MM.1S (cell line): ENCODE results near the gene ISG15.
A peak's percentile ranks its signal among the peaks of the same experiment; 100 is the strongest.

Experiments used
- DNase-seq: peaks from one replicate; pipeline ENCODE4 v3.0.0-alpha.2; 2015
- H2AFZ ChIP-seq: fragments of 300-600 bp; sonication (generic); 2 replicates; pipeline ENCODE4 v1.6.0; 2016; ENCODE audit warnings: antibody characterized with exemption, low read length
- H3F3A ChIP-seq: fragments of 300-600 bp; sonication (generic); 2 replicates; pipeline ENCODE4 v1.6.1; 2016; ENCODE audit warnings: mild to moderate bottlenecking, antibody characterized with exemption, low read length, moderate library complexity, mixed read lengths; ENCODE audit not compliant: insufficient read depth
- H3K27ac ChIP-seq: fragments of 300-600 bp; sonication (generic); 2 replicates; pipeline ENCODE4 v1.5.1; 2016; ENCODE audit warnings: mild to moderate bottlenecking, low read length
- H3K27me3 ChIP-seq: fragments of 300-600 bp; sonication (generic); replicated peaks from 2 replicates; pipeline ENCODE4 v1.6.0; 2016; ENCODE audit warnings: low read length; ENCODE audit not compliant: insufficient read depth
- H3K36me3 ChIP-seq: fragments of 300-600 bp; sonication (generic); replicated peaks from 2 replicates; pipeline ENCODE4 v1.6.1; 2016; ENCODE audit warnings: mild to moderate bottlenecking, low read length, mixed read lengths; ENCODE audit not compliant: insufficient read depth
- H3K4me1 ChIP-seq: fragments of 300-600 bp; sonication (generic); 2 replicates; pipeline ENCODE4 v1.6.1; 2016; ENCODE audit warnings: low read length, mixed read lengths
- H3K4me2 ChIP-seq: fragments of 300-600 bp; sonication (generic); 2 replicates; pipeline ENCODE4 v1.6.0; 2016; ENCODE audit warnings: low read depth, low read length
- H3K4me3 ChIP-seq: fragments of 300-600 bp; sonication (generic); 2 replicates; pipeline ENCODE4 v1.5.1; 2016; ENCODE audit warnings: low read length, mixed read lengths
- H3K79me2 ChIP-seq: fragments of 300-600 bp; sonication (generic); 2 replicates; pipeline ENCODE4 v1.6.1; 2016; ENCODE audit warnings: mixed run types, low read length, mixed read lengths
- H3K9ac ChIP-seq: fragments of 300-600 bp; sonication (generic); 2 replicates; pipeline ENCODE4 v1.6.1; 2016; ENCODE audit warnings: low read length, mixed read lengths
- H3K9me2 ChIP-seq: fragments of 300-600 bp; sonication (generic); replicated peaks from 2 replicates; pipeline ENCODE4 v1.6.1; 2016; ENCODE audit warnings: mild to moderate bottlenecking, low read length, mixed read lengths; ENCODE audit not compliant: insufficient read depth
- H3K9me3 ChIP-seq: fragments of 300-600 bp; sonication (generic); replicated peaks from 2 replicates; pipeline ENCODE4 v1.6.1; 2016; ENCODE audit warnings: mild to moderate bottlenecking, low read length, mixed read lengths; ENCODE audit not compliant: insufficient read depth
- H4K20me1 ChIP-seq: fragments of 300-600 bp; sonication (generic); 2 replicates; pipeline ENCODE4 v1.6.1; 2016; ENCODE audit warnings: mild to moderate bottlenecking, low read length, moderate library complexity, mixed read lengths; ENCODE audit not compliant: insufficient read depth
- CTCF ChIP-seq: fragments of 300-600 bp; sonication (generic); IDR thresholded peaks from 2 replicates; pipeline ENCODE4 v1.5.1; 2016; ENCODE audit warnings: antibody characterized with exemption, low read length, mixed read lengths
- EZH2 ChIP-seq: fragments of 300-600 bp; sonication (generic); optimal IDR thresholded peaks from 2 replicates; pipeline ENCODE3; 2017; ENCODE audit warnings: low read depth, mild to moderate bottlenecking, antibody characterized with exemption, low read length, mixed read lengths
- EZH2phosphoT487 ChIP-seq: fragments of 300-600 bp; sonication (generic); IDR thresholded peaks from 2 replicates; pipeline ENCODE4 v1.6.1; 2018; ENCODE audit warnings: antibody characterized with exemption, low read length

The ISG15 gene

GRCh38 chr1:1019122-1019999, 6.1 kb downstream of the ISG15 start:
- Histone ChIP-seq H3K4me3 (peak overlapping the region; percentile 36), H3K27me3 (peaks cover 42% of the 10 kb centered on the region), H4K20me1 (no peaks in the 10 kb centered on the region), H3F3A (no peaks in the 10 kb centered on the region), H3K9ac (no peak overlapping the region), H3K9me2 (no peaks in the 10 kb centered on the region), H3K79me2 (no peaks in the 10 kb centered on the region), H3K9me3 (no peaks in the 10 kb centered on the region), H3K4me2 (peak overlapping the region; percentile 64; the same call in 1 of the 2 replicates), H3K4me1 (no peaks in the 10 kb centered on the region), H3K36me3 (no peaks in the 10 kb centered on the region), H2AFZ (no peak overlapping the region), H3K27ac (no peak overlapping the region)
- TF ChIP-seq CTCF (peak; percentile 34), EZH2 (no peak), EZH2phosphoT487 (no peak)
- peak; percentile 85 for DNase-seq

- Histone ChIP-seq H3K27me3 (peaks cover 48% of the 10 kb centered on the region), H3F3A (no peaks in the 10 kb centered on the region), H3K36me3 (no peaks in the 10 kb centered on the region), H3K9ac (no peak within 1 kb of the TSS), H2AFZ (no peak within 1 kb of the TSS), H4K20me1 (no peaks in the 10 kb centered on the region), H3K4me1 (no peaks in the 10 kb centered on the region), H3K9me3 (no peaks in the 10 kb centered on the region), H3K79me2 (no peaks in the 10 kb centered on the region), H3K4me2 (peak within 1 kb of the TSS; percentile 64; the same call in 1 of the 2 replicates), H3K27ac (no peak within 1 kb of the TSS), H3K4me3 (peak within 1 kb of the TSS; percentile 36), H3K9me2 (no peaks in the 10 kb centered on the region)
- TF ChIP-seq EZH2phosphoT487, result no peak
- no peak for TF ChIP-seq EZH2
- no peak for TF ChIP-seq CTCF
- DNase-seq, result peak; percentile 19
Observed at GRCh38 chr1:1020000-1020404, 6.7 kb downstream of the ISG15 start, which contains the start of gene AGRN. AGRN (plus strand) TSS chr1:1020120; CDS start chr1:1020173, 53 bp downstream.

- H3K4me3 ChIP-seq, result no peak overlapping the region
- peaks cover 52% of the 10 kb centered on the region for H3K27me3 ChIP-seq
- no peak overlapping the region for H3K9ac ChIP-seq
- H3K4me1 ChIP-seq, result no peaks in the 10 kb centered on the region
- H4K20me1 ChIP-seq, result no peaks in the 10 kb centered on the region
- H3K9me2 ChIP-seq, result no peaks in the 10 kb centered on the region
- H3K9me3 ChIP-seq, result no peaks in the 10 kb centered on the region
- no peaks in the 10 kb centered on the region for H3F3A ChIP-seq
- no peaks in the 10 kb centered on the region for H3K36me3 ChIP-seq
- H2AFZ ChIP-seq, result no peak overlapping the region
- no peak for TF ChIP-seq EZH2
- DNase-seq, result no peak
- 0 out of 2 replicates have a peak overlapping the region, but pooled peaks have one; percentile 47 for H3K4me2 ChIP-seq
- no peaks in the 10 kb centered on the region for H3K79me2 ChIP-seq
- no peak overlapping the region for H3K27ac ChIP-seq
Observed at GRCh38 chr1:1020415-1021009, 7.2 kb downstream of the ISG15 start.
